Testis (tissue), 2 donors: ENCODE measurements around the gene SCGB1D1.

Experiments
- CTCF ChIP-seq, 3 experiments: fragments of 450-650 bp in 2 of 3; fragments of 200-600 bp in 1 of 3; sonication (generic) in 1 of 3; IDR thresholded peaks; one replicate each; pipeline ENCODE4 v1.5.1; 2016 to 2019; ENCODE audit warnings: antibody characterized with exemption in 3 of 3, mild to moderate bottlenecking in 2 of 3, moderate library complexity in 1 of 3
- POLR2A ChIP-seq: fragments of 450-650 bp; IDR thresholded peaks from one replicate; pipeline ENCODE4 v1.6.1; 2017; ENCODE audit warnings: antibody characterized with exemption, mild to moderate bottlenecking, moderate library complexity

DNA sequence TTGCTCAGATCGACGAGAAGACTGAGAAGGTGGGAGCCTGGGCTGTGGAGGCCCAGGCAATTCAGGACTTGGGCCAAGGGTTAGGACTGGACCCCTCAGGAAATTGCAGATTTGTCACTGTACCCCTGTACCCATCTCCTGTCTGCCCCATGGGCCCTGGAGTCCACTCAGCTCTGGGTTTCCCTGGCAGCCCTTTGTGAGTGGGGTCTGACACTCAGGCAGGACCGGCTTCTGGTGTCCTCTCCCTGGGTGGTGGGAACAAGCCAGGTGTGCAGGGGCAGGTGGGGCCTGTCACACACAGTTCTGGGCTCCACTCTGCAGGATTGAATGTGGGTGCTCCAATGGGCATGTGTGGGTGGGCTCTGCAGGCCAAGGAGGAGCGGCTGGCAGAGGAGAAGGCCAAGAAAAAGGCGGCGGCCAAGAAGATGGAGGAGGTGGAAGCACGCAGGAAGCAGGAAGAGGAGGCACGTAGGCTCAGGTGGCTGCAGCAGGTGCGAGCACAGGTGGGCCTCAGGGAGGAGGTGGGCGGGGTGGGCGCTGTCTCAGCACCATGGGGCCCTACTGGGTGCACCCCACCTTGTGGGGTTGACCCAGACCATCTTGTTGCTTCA is 44.6 kb upstream of the SCGB1D1 start:
- TF ChIP-seq CTCF (IDR thresholded peaks at IDR 0.05) (no peak), POLR2A (no peak)
